Activated CD4-positive, alpha-beta T cell treated with anti-CD3 and anti-CD28 coated beads, Interleukin-2, Interleukin-6, amounts not matched to agents 100 ng/mL and 50 ng/mL, durations not matched to agents 16 hours and 8 hours (primary cell): ENCODE measurements around the gene SF3B2.
"Not testable (repeated sequence)": the region's sequence is repeated elsewhere in the genome, so short reads cannot be mapped to it uniquely, and the experiment has no call there.

ENCODE experiments used
- DNase-seq: peaks from one replicate; pipeline ENCODE4 v3.0.0-alpha.2; 2020

SF3B2 gene

DNA sequence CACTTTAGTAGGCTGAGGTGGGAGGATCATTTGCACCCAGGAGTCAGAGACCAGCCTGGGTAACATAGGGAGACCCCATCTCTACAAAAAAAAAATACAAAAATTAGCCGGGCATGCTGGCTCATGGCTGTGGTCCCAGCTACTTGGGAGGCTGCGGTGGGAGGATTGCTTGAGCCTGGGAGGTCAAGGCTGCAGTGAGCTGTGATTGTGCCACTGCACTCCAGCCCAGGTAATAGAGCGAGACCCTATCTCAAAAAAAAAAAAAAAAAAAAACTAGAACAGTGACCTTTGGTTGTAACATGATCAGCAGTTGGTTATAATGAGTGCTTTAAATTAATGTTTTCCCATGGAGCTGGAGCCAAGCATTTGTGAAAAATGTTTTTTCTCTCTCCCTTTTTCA is 62.8 kb downstream of the SF3B2 start:
- DNase-seq = not testable (repeated sequence)

DNA sequence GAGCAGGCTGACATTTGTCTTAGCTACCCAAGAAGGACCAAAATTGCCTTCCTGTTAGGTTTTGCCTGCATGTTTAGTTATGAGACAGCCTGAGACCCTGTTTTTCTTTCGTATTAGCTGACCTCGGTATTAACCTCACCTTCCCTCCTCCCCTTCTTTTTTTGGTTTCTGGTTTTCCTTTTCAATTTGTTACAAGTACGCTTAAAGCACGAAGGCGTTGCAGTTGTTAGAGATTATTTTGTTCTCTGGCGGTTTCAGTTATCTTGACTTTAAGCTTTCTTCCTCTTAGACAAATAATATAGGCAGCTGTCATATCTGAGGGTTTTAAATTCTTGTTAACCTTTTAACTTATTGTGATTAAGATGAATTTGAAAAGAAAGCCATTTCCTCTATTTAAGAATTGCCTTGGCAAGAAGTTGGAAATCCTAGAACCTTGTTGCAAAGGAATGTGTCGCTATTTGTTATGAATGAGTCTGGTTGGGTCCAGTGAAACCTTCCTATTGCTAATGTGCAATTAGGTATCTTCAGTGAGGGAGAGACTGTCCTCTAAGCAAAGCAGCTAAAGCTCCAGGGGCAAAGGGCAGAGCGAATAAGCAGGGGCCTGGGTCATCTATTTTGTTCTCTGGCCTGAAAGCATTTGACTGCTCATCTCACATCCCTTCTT is 63.6 kb downstream of the SF3B2 start:
- peak; percentile 64 for DNase-seq

DNA sequence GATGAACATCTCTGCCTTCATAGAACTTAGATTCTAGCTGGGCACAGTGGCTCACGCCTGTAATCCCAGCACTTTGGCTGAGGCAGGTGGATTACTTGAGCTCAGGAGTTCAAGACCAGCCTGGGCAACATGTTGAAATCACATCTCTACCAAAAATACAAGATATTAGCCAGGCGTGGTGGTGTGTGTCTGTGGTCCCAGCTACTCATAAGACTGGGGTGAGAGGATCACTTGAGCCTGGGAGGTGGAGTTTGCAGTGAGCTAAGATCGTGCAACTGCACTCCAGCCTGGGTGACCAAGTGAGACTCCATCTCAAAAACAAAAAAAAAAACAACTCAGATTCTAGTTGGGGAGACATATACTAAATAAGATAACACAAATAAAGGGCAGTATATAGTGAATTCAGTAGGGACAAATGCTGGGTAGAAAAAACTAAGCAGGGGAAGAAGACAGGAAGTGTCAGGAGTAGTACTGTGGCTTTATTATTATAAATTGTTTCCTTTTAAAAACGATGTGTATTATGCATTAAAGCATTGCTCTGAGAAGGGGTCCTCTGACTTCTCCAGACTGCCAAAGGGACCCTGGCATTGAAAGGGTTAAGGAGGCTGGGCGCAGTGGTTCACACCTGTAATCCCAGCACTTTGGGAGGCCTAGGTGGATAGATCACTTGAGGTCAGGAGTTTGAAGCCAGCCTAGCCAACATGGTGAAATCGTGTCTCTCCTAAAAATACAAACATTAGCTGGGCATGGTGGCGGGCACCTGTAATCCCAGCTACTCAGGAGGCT is 64.6 kb downstream of the SF3B2 start:
- no peak for DNase-seq

- DNase-seq = no peak
Observed at GRCh38 chr11:66118847-66119246, 66.7 kb downstream of the SF3B2 start.
